Measurements from ENCODE around the gene SPATA12.

- no peak for TF ChIP-seq CREB1 (IDR thresholded peaks at IDR 0.05; ENCODE audit: low read depth)
- TF ChIP-seq EGR1 (IDR thresholded peaks at IDR 0.05): no peak
- no peak for TF ChIP-seq YY1 (IDR thresholded peaks at IDR 0.05; ENCODE audit: low read depth)
- no peak for TF ChIP-seq TAF1 (IDR thresholded peaks at IDR 0.05; ENCODE audit: low read depth)
- TF ChIP-seq TCF12 (IDR thresholded peaks at IDR 0.05; ENCODE audit: low read depth): no peak
- no peak for TF ChIP-seq REST (IDR thresholded peaks at IDR 0.05; ENCODE audit: low read depth)
- no peak for TF ChIP-seq MAX (IDR thresholded peaks at IDR 0.05)
- TF ChIP-seq EP300 (IDR thresholded peaks at IDR 0.05; ENCODE audit: borderline replicate concordance): no peak
- no peak for TF ChIP-seq RAD21 (IDR thresholded peaks at IDR 0.05; ENCODE audit: low read depth)
- TF ChIP-seq FOXM1 (IDR thresholded peaks at IDR 0.05; ENCODE audit: borderline replicate concordance, low read depth): no peak
- TF ChIP-seq CEBPB (IDR thresholded peaks at IDR 0.05): no peak
- TF ChIP-seq NFIC (IDR thresholded peaks at IDR 0.05): no peak
- TF ChIP-seq TEAD4 (IDR thresholded peaks at IDR 0.05): no peak
- no peak for TF ChIP-seq USF1 (IDR thresholded peaks at IDR 0.05)
Measured at GRCh38 chr3:57076422-57076951, 16.0 kb downstream of the SPATA12 start.

Data from Ishikawa (cell line).